ENCODE measurements around the gene DOK6. TPM values are rescaled to one million over a fixed set of nuclear protein-coding genes. Genes with fewer than 3 reads are reported as not detected.

DOK6 gene
- total and polyA plus RNA-seq, 2 donors (not counting 3 experiments of a cell fraction or from before 2014, with no cell fraction given) = under 0.01 TPM; not detected in 1

DNA sequence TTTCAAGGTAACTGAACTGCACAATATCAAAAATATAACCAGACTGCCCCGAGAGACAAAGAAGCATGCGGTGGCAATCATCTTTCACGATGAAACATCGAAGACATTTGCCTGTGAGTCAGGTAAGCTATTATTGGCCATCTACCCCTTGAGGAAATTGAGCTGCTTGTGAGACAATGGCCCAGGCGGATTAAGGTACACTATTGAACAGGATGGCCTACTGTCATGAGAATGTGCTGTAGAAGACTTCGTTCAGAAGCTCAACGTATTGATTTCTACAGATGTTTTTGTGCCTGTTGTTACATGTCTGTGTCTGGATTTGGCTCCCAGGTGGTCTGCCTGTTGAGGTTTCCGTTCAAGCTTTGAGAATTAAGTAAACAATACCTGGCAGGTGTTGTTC is 198.7 kb downstream of the DOK6 start:
- no peak for DNase-seq (ENCODE audit: low read depth, low spot score)
- no peak overlapping the region for H3K4me2 ChIP-seq (ENCODE audit: insufficient read depth, low read length)
- H2AFZ ChIP-seq (ENCODE audit: low read depth, low read length) = no peak overlapping the region
- no peak overlapping the region for H3K4me3 ChIP-seq (replicated peaks in 1 of 3; ENCODE audit: insufficient read depth in 1 of 3, low read depth in 1 of 3, low read length in 3 of 3)
- H3K9me1 ChIP-seq (replicated peaks; ENCODE audit: control insufficient read depth, extremely low read depth, insufficient read depth, low read length) = no peaks in the 10 kb centered on the region
- H3K27ac ChIP-seq (ENCODE audit: insufficient read depth, low read depth, low read length) = no peak overlapping the region
- no peak overlapping the region for H3K9ac ChIP-seq (replicated peaks; ENCODE audit: extremely low read depth, insufficient read depth, low read length)
- H3K36me3 ChIP-seq (ENCODE audit: control insufficient read depth in 2 of 2, extremely low read depth in 1 of 2, insufficient read depth in 2 of 2, low read length in 2 of 2) = no peaks in the 10 kb centered on the region
- no peaks in the 10 kb centered on the region for H3K79me2 ChIP-seq (ENCODE audit: control insufficient read depth, insufficient read depth, low read length)
- no peaks in the 10 kb centered on the region for H3K27me3 ChIP-seq (ENCODE audit: control insufficient read depth in 2 of 2, insufficient read depth in 2 of 2, low read length in 2 of 2)
- no TSS peak for BruUV-seq (replicated peaks)
- intact Hi-C loops (cut with micrococcal nuclease) (no loop called here), dilution Hi-C loops (cut with MboI; ENCODE audit: extremely low pct_ligation_motif_present, low sequenced_read_pairs) (no loop called here)
- H3K4me1 ChIP-seq (ENCODE audit: control insufficient read depth, extremely low read depth, insufficient read depth, low read length) = no peaks in the 10 kb centered on the region
- H4K20me1 ChIP-seq (replicated peaks; ENCODE audit: control insufficient read depth, extremely low read depth, insufficient read depth, low read length) = no peaks in the 10 kb centered on the region
- ChIA-PET POLR2A (no interaction called here), CTCF (no interaction called here)
- no peaks in the 10 kb centered on the region for H3K9me3 ChIP-seq (replicated peaks; ENCODE audit: control insufficient read depth, insufficient read depth, low read length)
- no peak for FAIRE-seq
- TF ChIP-seq, protein P1, sequence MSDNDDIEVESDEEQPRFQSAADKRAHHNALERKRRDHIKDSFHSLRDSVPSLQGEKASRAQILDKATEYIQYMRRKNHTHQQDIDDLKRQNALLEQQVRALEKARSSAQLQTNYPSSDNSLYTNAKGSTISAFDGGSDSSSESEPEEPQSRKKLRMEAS (IDR thresholded peaks at IDR 0.05; ENCODE audit: insufficient read depth, insufficient read length) = no peak
- TF ChIP-seq CTCF (IDR thresholded peaks at IDR 0.05; ENCODE audit: extremely low read depth in 1 of 2, insufficient read depth in 1 of 2, low read depth in 1 of 2, low read length in 2 of 2) (no peak), FOS (IDR thresholded peaks at IDR 0.05; ENCODE audit: borderline replicate concordance, insufficient read depth, low read length) (no peak), MYC (IDR thresholded peaks at IDR 0.05; ENCODE audit: low read depth, low read length) (no peak), EZH2 (IDR thresholded peaks at IDR 0.05; ENCODE audit: borderline replicate concordance, low read depth, low read length, severe bottlenecking) (no peak), GATA2 (IDR thresholded peaks at IDR 0.05; ENCODE audit: insufficient read depth, insufficient read length, low read depth, low read length) (no peak), POLR2A (IDR thresholded peaks at IDR 0.05; ENCODE audit: low read depth, low read length) (no peak), JUN (IDR thresholded peaks at IDR 0.05; ENCODE audit: borderline replicate concordance, insufficient read depth, insufficient read length, low read depth) (no peak), POLR2AphosphoS5 (IDR thresholded peaks at IDR 0.05; ENCODE audit: insufficient read depth, low read depth, low read length) (no peak)

Measured in endothelial cell of umbilical vein (primary cell).